ENCODE measurements around the gene MACROD1.

Gene MACROD1

DNA sequence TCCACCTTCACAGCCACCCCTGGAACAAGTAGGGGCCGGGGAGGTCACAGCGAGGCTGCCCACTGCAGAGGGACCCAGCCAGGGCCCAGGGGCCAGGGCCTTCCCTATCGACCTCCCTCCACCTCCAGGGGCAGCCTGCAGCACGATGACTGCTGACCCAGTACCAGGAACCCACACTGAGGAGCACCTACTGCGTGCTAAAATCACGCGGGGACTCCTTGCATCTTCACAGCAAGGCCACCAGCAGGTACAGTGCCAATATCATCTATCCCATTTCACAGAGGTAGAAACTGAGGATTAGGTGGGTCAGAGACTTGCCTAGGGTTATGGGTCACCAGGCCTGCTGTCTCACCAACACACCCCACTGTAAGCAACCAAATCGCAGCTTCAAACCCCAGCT is 14.6 kb downstream of the MACROD1 start:
- DNase-seq (ENCODE audit: low read depth): no peak
- no peak overlapping the region for H3K4me3 ChIP-seq (ENCODE audit: low read depth, low read length)
- TF ChIP-seq, protein P1, sequence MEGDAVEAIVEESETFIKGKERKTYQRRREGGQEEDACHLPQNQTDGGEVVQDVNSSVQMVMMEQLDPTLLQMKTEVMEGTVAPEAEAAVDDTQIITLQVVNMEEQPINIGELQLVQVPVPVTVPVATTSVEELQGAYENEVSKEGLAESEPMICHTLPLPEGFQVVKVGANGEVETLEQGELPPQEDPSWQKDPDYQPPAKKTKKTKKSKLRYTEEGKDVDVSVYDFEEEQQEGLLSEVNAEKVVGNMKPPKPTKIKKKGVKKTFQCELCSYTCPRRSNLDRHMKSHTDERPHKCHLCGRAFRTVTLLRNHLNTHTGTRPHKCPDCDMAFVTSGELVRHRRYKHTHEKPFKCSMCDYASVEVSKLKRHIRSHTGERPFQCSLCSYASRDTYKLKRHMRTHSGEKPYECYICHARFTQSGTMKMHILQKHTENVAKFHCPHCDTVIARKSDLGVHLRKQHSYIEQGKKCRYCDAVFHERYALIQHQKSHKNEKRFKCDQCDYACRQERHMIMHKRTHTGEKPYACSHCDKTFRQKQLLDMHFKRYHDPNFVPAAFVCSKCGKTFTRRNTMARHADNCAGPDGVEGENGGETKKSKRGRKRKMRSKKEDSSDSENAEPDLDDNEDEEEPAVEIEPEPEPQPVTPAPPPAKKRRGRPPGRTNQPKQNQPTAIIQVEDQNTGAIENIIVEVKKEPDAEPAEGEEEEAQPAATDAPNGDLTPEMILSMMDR (conservative IDR thresholded peaks at IDR 0.05; ENCODE audit: low read depth, low read length): no peak

DNA sequence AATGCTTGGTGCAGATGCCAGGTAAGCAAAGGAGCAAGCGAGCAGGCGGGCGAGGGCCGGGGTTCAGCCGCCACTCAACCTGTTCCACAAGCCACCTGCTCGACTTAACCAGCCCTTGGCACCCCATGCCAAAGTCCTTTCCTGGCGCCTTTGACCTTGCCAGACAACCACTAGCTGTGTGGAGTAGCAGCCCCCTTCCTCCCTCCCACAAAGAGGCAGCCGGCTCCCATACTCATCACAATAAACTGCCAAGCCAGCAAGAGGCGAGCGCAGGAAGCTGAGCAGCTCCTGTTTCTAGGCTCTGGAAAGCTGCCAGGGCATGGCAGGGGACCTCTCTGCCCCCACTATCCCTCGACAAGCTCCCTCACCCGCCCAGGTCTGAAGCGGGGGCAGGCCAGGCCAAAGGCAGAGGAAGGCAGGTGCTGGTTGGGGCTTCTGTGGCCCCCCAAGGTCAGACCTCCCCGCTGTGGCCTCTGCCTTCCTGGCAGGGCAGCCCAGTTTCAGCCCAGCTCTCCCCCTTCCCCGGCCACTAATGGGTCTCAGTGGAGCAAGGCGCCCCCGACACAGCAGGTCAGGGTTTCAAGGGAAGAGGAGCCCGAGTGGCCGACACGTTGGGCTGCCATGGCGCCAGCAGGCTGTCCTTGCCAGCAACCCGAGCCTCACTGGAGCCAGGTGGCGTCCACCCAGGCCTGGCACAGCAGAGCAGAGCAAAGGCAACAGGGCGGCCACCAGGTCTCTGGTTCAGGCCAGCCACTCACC is 15.3 kb downstream of the MACROD1 start:
- no peak for DNase-seq (ENCODE audit: low read depth)
- H3K4me3 ChIP-seq (ENCODE audit: low read depth, low read length): no peak overlapping the region
- TF ChIP-seq, protein P1 (conservative IDR thresholded peaks at IDR 0.05; ENCODE audit: low read depth, low read length): no peak

DNA sequence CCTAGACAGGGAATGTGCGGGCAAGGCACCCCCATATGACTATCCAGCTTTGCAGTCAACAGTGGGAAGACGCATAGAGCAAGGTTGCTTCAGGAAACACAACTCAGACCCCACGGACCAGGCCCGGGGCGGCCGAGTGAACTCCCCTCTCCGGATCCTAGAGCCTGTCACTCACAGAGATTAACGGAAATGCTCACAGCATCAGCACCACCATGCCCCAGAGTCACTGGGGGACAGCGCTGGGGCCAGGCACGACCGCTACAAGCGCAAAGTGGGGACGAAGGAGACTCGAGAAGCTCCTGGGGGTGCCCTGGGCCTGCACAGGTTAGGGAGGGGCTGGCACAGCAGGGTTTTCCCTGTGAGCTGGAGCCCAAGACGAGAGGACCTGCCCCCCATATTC is 15.9 kb downstream of the MACROD1 start:
- TF ChIP-seq, protein P1 (conservative IDR thresholded peaks at IDR 0.05; ENCODE audit: low read depth, low read length): no peak
- no peak overlapping the region for H3K4me3 ChIP-seq (ENCODE audit: low read depth, low read length)
- DNase-seq (ENCODE audit: low read depth): no peak

DNA sequence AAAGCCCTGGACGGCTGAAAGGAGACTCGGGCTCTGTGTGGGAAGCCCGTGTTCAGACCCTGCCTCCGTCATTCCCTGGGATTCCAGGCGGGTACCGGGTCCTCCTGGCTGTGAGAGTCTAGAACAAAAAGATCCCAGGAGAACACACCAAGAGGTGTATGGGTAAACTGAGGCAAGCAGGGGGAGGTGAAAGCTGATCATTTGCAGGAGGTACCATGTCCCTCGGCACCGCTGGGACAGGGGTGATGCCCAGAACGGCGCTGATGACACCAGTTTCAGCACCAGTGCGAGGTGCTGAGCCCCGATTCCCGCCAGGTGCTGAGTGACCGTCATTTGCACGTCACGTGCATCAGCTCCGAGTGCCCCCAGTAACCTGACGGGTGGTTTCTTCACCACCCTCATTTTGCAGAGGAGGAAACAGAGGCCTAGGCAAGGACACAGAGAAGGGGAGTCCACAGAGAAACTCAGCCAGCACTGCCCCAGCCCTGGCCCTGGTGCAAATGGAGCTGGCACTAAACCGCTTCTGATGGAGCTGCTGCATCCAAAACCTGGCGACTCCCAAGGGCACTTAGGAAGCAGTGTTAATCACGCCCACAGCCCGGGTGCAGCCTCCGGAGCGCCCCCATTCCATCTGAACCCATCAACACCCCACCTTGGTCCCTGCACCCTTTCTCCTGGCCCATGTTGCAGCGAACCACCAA is 16.8 kb downstream of the MACROD1 start:
- TF ChIP-seq, protein P1 (conservative IDR thresholded peaks at IDR 0.05; ENCODE audit: low read depth, low read length): no peak
- DNase-seq (ENCODE audit: low read depth): no peak
- H3K4me3 ChIP-seq (ENCODE audit: low read depth, low read length): no peak overlapping the region

DNA sequence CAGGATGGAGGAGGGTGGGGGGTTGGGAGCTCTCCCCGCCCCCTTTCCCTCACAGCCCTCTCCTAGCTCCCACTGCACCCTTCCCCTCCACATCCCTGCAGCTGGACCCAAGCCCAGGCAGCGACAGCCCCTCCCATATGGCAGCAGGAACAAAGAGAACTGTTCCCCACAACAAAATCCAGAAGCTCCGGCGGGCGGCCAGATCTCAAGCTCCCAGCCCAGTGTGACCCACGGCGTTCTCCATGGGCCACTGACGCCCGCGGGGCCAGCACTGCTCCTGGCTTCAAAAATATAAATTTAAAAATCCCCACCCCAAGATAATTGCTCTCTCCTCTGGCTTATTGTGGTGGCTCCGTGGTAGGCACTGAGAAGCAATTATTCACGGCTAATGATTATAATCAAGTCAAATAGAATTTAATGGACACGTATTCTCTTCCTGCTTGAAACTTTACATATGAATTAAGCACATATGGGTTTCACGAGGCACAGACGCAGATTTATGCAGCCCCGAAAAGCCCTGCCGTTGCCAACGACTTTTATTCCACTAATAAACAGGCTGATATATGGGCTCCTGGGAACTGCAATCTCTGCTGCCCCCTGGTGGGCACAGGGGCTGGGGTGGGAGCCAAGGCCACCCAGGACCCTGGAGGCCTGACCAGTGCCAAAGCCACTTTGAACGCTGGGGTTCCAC is 17.5 kb downstream of the MACROD1 start:
- TF ChIP-seq, protein P1 (conservative IDR thresholded peaks at IDR 0.05; ENCODE audit: low read depth, low read length): peak; percentile 96
- H3K4me3 ChIP-seq (ENCODE audit: low read depth, low read length): peak overlapping the region; percentile 13
- peak; percentile 80 for DNase-seq (ENCODE audit: low read depth)

DNA sequence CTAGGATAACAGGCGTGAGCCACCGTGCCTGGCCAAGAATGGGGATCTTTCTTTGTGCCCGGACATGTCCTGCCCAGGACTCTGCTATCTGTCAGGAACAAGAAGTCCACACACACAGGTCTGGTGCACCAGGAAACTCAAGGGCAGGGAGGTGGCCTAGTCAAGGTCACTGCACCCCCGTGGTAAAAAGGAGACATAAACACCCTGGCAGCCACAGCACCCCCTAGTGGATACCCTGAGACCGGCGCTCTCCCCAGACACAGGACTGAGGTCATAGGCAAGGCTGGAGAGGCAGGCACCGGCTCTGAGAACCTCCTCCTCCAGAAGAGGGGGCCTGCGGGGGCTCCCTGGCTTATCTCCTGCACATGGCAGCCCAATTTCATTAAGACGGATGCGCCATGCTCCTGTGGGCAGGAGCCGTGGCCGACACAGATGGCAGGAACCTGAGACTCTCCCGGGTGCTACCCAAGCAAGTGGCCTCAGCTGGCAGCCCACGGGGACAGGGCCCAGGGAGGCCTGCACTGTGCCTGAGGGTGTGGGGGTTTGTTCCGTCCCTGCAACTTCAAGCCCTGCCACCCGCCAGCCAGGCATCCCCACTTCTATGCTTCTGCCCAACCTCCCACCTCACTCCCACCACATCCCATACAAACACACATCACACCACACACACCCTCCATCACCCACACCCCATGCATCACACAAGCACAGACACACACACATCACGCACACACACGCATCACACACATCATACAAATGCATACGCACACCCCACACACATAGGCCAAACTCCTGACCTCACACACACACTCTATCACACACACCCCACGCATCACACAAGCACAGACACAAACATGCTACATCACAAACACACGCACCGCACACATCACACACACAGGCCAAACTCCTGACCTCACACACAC is 19.6 kb downstream of the MACROD1 start:
- DNase-seq (ENCODE audit: low read depth): peak; percentile 53
- H3K4me3 ChIP-seq (ENCODE audit: low read depth, low read length): no peak overlapping the region
- TF ChIP-seq, protein P1 (conservative IDR thresholded peaks at IDR 0.05; ENCODE audit: low read depth, low read length): peak; percentile 82

Measured in choroid plexus epithelial cell (primary cell).